HG02642 (cell line): ENCODE results near the gene HPCAL1.

ENCODE experiments used
- ATAC-seq: cut with Tn5 transposase; IDR thresholded peaks from one replicate; pipeline ENCODE4 v1.9.1; 2021; ENCODE audit warnings: mild to moderate bottlenecking; ENCODE audit not compliant: unreplicated experiment, poor library complexity

Gene HPCAL1

GRCh38 chr2:10319892-10320574, 17.3 kb downstream of the HPCAL1 start:
- ATAC-seq, result no peak

- ATAC-seq, result no peak
These were observed 17.8 kb downstream of the HPCAL1 start for GRCh38 chr2:10320575-10320931.

GRCh38 chr2:10320933-10321332, 18.2 kb downstream of the HPCAL1 start:
- ATAC-seq, result no peak

GRCh38 chr2:10321622-10322021, 18.9 kb downstream of the HPCAL1 start:
- ATAC-seq, result no peak

GRCh38 chr2:10322481-10322880, 19.8 kb downstream of the HPCAL1 start:
- no peak for ATAC-seq

- ATAC-seq, result no peak
These were observed 20.3 kb downstream of the HPCAL1 start for GRCh38 chr2:10322973-10323372.

- ATAC-seq, result no peak
These were observed 20.8 kb downstream of the HPCAL1 start for GRCh38 chr2:10323535-10323934.

GRCh38 chr2:10324095-10324832, 21.6 kb downstream of the HPCAL1 start:
- no peak for ATAC-seq

- no peak for ATAC-seq
These were observed 22.8 kb downstream of the HPCAL1 start for GRCh38 chr2:10325278-10326145.

- ATAC-seq, result no peak
These were observed 23.5 kb downstream of the HPCAL1 start for GRCh38 chr2:10326151-10326616.

- ATAC-seq, result no peak
These were observed 24.2 kb downstream of the HPCAL1 start for GRCh38 chr2:10326707-10327594.

GRCh38 chr2:10327896-10328669, 25.4 kb downstream of the HPCAL1 start:
- no peak for ATAC-seq

- no peak for ATAC-seq
These were observed 26.2 kb downstream of the HPCAL1 start for GRCh38 chr2:10328670-10329579.

GRCh38 chr2:10329580-10329879, 26.8 kb downstream of the HPCAL1 start:
- no peak for ATAC-seq

- ATAC-seq, result no peak
These were observed 27.4 kb downstream of the HPCAL1 start for GRCh38 chr2:10329880-10330699.

GRCh38 chr2:10330700-10331026, 28.0 kb downstream of the HPCAL1 start:
- no peak for ATAC-seq

- ATAC-seq, result peak; percentile 61
These were observed 28.5 kb downstream of the HPCAL1 start for GRCh38 chr2:10331027-10331701.
